Heart right ventricle (tissue), 16 donors: Measurements from ENCODE around the gene ENTPD6. TPM values are rescaled to one million over a fixed set of nuclear protein-coding genes. Genes with fewer than 3 reads are reported as not detected.
"Not testable (repeated sequence)": the region's sequence is repeated elsewhere in the genome, so short reads cannot be mapped to it uniquely, and the experiment has no call there.

Experiments
- ATAC-seq, 8 donors: fragments of 200-7000 bp; cut with Tn5 transposase; one replicate each; pipeline ENCODE4 v1.9.1; 2020; ENCODE audit warnings: mild to moderate bottlenecking in 8 of 8, moderate library complexity in 8 of 8, moderate number of reproducible peaks in 1 of 8
- DNase-seq, 2 donors: peaks; one replicate each; pipeline ENCODE4 v3.0.0-alpha.2; 2020
- H3K27ac ChIP-seq, 10 donors: fragments of 200-600 bp; sonication (generic) in 2 of 10; one replicate each; pipeline versions ENCODE4 v1.5.0 to v1.8.0; 2020 to 2022; ENCODE audit warnings: mild to moderate bottlenecking in 3 of 10
- H3K27me3 ChIP-seq, 7 donors: fragments of 200-600 bp; one replicate each; pipeline ENCODE4 v1.8.0; 2021 to 2022; ENCODE audit warnings: mild to moderate bottlenecking in 2 of 7
- H3K36me3 ChIP-seq, 9 donors: fragments of 200-600 bp; sonication (generic) in 1 of 9; one replicate each; pipeline versions ENCODE4 v1.5.0 to v1.8.0; 2020 to 2022; ENCODE audit warnings: mild to moderate bottlenecking in 2 of 9
- H3K4me1 ChIP-seq, 9 donors: fragments of 200-600 bp; sonication (generic) in 1 of 9; one replicate each; pipeline versions ENCODE4 v1.5.0 to v1.8.0; 2020 to 2022; ENCODE audit warnings: mild to moderate bottlenecking in 4 of 9
- H3K4me3 ChIP-seq, 10 donors: fragments of 200-600 bp; sonication (generic) in 2 of 10; one replicate each; pipeline versions ENCODE4 v1.5.0 to v1.8.0; 2020 to 2022; ENCODE audit warnings: mild to moderate bottlenecking in 7 of 10, moderate library complexity in 2 of 10
- H3K9me3 ChIP-seq, 11 donors: fragments of 200-600 bp in 10 of 11; sonication (generic) in 2 of 11; one replicate each; pipeline versions ENCODE4 v1.5.0 to v1.8.0; 2013 to 2022; ENCODE audit warnings: mild to moderate bottlenecking in 2 of 11, control low read depth in 1 of 11, moderate library complexity in 1 of 11
- WGBS, 2 donors: extraction: QIAGEN DNeasy Blood & Tissue Kit; methylation state at CpG; one replicate each; pipeline ENCODE4 v1.1.7; 2013; ENCODE audit warnings: inconsistent platforms in 1 of 2; 5-methylcytosine and 5-hydroxymethylcytosine counted together
- intact Hi-C, 10 donors: fragments of 100-400 bp; cut with DNase I; formaldehyde crosslinking; loops; one replicate each; pipeline versions ENCODE4 v1.11.1 to v1.14.2; 2022
- polyA plus RNA-seq, 2 donors: library from polyadenylated mRNA; stranded (reverse); fragments of 200-250 nt; gene quantifications; one replicate each; pipeline ENCODE4 v1.2.3, GENCODE V29; 2013
- total RNA-seq, 10 donors: library from RNA; stranded (reverse); fragmentation: NEBNext Ultra II Directional in 3 of 10; extraction: Animal tissue kit (Norgen Biotek cat#: 25700) in 3 of 10; gene quantifications; one replicate each; pipeline versions ENCODE4 v1.2.1 to v1.2.4, GENCODE V29; 2021 to 2023
- TF ChIP-seq, protein P1 (sequence below), 9 donors: fragments of 200-600 bp; sonication (generic) in 2 of 9; IDR thresholded peaks; one replicate each; pipeline versions ENCODE4 v1.5.0 to v1.8.0; 2021 to 2022; ENCODE audit warnings: antibody characterized with exemption in 9 of 9, mild to moderate bottlenecking in 5 of 9, moderate library complexity in 1 of 9
- donor health status: Arrhythmogenic right ventricular cardiomyopathy.
- donor health status: ischemic (EF 13 %, LVEDD 7.1; RV severe dilation, severe dysfunction).
- donor health status: healthy with polysubstance abuse.
- donor health status: DM: no; HTN: yes; CAD: no.
- donor health status: DM: no; HTN: no; CAD: no.
- donor health status: ischemic (EF 25% LVEDD 6.9; RV normal size, moderate dysfunction).
- donor health status: ischemic (EF 25% LVEDD 5.7; RV mildly dilated, moderate dysfunction).
- donor health status: healthy.
- donor health status: DM: yes; HTN: yes; CAD: no.
- donor health status: Ischemic cardiomyopathy.
- donor health status: ischemic (EF 35%, LVEDD 5.7; RV mildly dilated, moderate dysfunction).
- donor health status: nonischemic (EF 11% LVEDD 7.7; RV severe dilation, severe dysfunction).
- donor health status: DM: yes; HTN: yes; CAD: no.
- donor health status: PGD.
- donor health status: ischemic (EF 29% LVEDD 5.4; RV normal size, mild dysfunction).
- donor health status: nonischemic (EF 23%, LVEDD 6.1; RV moderate dilation, normal function).

ENTPD6 gene
- total and polyA plus RNA-seq, 12 donors, result 54.6 to 167 (median 84.8) TPM

- intact Hi-C loops, result no loop called here
- no peak overlapping the region for H3K27ac ChIP-seq
- no peaks in the 10 kb centered on the region for H3K36me3 ChIP-seq
- WGBS, 2 donors, result 61 to 65% methylated on average over 3 of the region's 3 CpGs
- DNase-seq (no peak), ATAC-seq (no peak)
- no peak overlapping the region for H3K4me3 ChIP-seq
- H3K4me1 ChIP-seq, result no peaks in the 10 kb centered on the region
- H3K27me3 ChIP-seq, result peaks cover 0 to 15% (median 0%) of the 10 kb centered on the region in 7 donors
- peaks cover 0 to 6% (median 0%) of the 10 kb centered on the region in 11 donors for H3K9me3 ChIP-seq
- TF ChIP-seq, protein P1, sequence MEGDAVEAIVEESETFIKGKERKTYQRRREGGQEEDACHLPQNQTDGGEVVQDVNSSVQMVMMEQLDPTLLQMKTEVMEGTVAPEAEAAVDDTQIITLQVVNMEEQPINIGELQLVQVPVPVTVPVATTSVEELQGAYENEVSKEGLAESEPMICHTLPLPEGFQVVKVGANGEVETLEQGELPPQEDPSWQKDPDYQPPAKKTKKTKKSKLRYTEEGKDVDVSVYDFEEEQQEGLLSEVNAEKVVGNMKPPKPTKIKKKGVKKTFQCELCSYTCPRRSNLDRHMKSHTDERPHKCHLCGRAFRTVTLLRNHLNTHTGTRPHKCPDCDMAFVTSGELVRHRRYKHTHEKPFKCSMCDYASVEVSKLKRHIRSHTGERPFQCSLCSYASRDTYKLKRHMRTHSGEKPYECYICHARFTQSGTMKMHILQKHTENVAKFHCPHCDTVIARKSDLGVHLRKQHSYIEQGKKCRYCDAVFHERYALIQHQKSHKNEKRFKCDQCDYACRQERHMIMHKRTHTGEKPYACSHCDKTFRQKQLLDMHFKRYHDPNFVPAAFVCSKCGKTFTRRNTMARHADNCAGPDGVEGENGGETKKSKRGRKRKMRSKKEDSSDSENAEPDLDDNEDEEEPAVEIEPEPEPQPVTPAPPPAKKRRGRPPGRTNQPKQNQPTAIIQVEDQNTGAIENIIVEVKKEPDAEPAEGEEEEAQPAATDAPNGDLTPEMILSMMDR (IDR thresholded peaks at IDR 0.05), result no peak
Observed at GRCh38 chr20:25160467-25160866, 35.0 kb upstream of the ENTPD6 start.

- 63 to 64% methylated on average over 3 of the region's 3 CpGs for WGBS, 2 donors
- no peak for ATAC-seq
Observed at GRCh38 chr20:25160897-25161296, 34.6 kb upstream of the ENTPD6 start.

DNA sequence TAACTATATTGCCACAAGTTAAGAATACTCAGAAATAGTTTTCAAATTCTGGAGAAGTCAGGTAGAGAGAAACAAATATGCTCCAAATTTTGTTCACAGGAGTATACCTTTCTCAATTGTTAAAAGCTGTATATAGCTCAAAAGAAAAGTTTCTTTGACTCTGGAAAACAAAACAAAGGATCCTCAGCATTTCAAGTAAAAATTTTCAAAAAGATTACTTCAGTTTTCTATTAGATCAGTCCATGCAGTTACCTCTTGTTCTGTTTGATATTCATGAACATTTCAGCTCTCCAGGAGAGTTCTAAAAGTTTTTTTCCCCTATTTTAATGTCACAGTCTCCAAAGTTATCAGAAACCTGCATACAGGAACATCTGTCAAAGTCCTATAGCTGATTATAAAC, 30.4 kb upstream of the ENTPD6 start:
- intact Hi-C loops, result no loop called here
- Histone ChIP-seq H3K27ac (no peak overlapping the region), H3K9me3 (peaks cover 0 to 6% (median 0%) of the 10 kb centered on the region in 11 donors), H3K27me3 (peaks cover 0 to 26% (median 0%) of the 10 kb centered on the region in 7 donors), H3K4me1 (no peaks in the 10 kb centered on the region), H3K36me3 (no peaks in the 10 kb centered on the region), H3K4me3 (no peak overlapping the region)
- ATAC-seq (no peak), DNase-seq (no peak)
- TF ChIP-seq, protein P1 (IDR thresholded peaks at IDR 0.05), result no peak

More at GRCh38 chr20:25160897-25161296, 34.6 kb upstream of the ENTPD6 start:
- Histone ChIP-seq H3K27me3 (peaks cover 0 to 19% (median 0%) of the 10 kb centered on the region in 7 donors), H3K27ac (no peak overlapping the region), H3K36me3 (no peaks in the 10 kb centered on the region), H3K4me3 (no peak overlapping the region), H3K9me3 (peaks cover 0 to 6% (median 0%) of the 10 kb centered on the region in 11 donors), H3K4me1 (no peaks in the 10 kb centered on the region)
- TF ChIP-seq, protein P1 (IDR thresholded peaks at IDR 0.05), result no peak
- intact Hi-C loops, result no loop called here
- DNase-seq, result no peak

GRCh38 chr20:25166105-25166782, 29.3 kb upstream of the ENTPD6 start:
- ATAC-seq, H3K4me3 ChIP-seq, intact Hi-C loops, H3K27ac ChIP-seq, H3K36me3 ChIP-seq, DNase-seq, H3K9me3 ChIP-seq, H3K4me1 ChIP-seq: not testable (repeated sequence)
- 50 to 54% methylated on average over 2 of the region's 2 CpGs for WGBS, 2 donors
- peaks cover 0 to 26% (median 0%) of the 10 kb centered on the region in 7 donors for H3K27me3 ChIP-seq

DNA sequence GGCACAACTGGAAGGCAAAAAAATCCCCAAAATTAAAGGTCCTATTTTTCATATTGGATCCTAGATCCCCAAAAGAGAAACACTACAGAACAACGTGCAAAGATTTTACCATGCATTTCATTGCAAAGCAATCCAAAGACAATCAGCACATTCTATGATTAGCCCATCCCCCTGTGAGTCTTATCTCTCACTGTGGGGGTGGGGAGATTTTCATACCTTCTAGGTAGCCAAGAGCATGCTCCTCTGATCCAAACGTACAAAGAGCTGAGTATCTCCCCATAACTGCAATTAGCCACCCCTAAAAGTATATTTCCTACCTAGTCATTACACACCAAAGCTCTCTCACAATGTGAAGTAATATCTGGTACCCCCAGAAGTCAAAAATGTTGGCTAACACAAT, 22.2 kb upstream of the ENTPD6 start:
- WGBS, 2 donors, result 37 to 43% methylated on average over 2 of the region's 2 CpGs
- Histone ChIP-seq H3K27ac (no peak overlapping the region), H3K4me1 (no peaks in the 10 kb centered on the region), H3K9me3 (no peaks in the 10 kb centered on the region), H3K36me3 (no peaks in the 10 kb centered on the region), H3K4me3 (no peak overlapping the region), H3K27me3 (no peaks in the 10 kb centered on the region)
- TF ChIP-seq, protein P1 (IDR thresholded peaks at IDR 0.05), result no peak
- ATAC-seq (no peak), DNase-seq (no peak)
- intact Hi-C loops, result loop anchor here in 4 of 10 donors (10.0 kb wide), 5 partner anchors 49 to 179 kb away; partner anchors contain the start of genes APMAP (in 1 of the 4) and VSX1 (in 1 of the 4)
